GM21825 (cell line): ENCODE data around the gene MARCHF3.

Source experiments
- ATAC-seq: cut with Tn5 transposase; IDR thresholded peaks from one replicate; pipeline ENCODE4 v1.9.1; 2021; ENCODE audit warnings: mild to moderate bottlenecking, moderate library complexity; ENCODE audit not compliant: unreplicated experiment

The MARCHF3 gene

GRCh38 chr5:126987271-126987899, 43.0 kb downstream of the MARCHF3 start:
- no peak for ATAC-seq

- ATAC-seq = no peak
These were observed 45.7 kb downstream of the MARCHF3 start for GRCh38 chr5:126984632-126985031.

GRCh38 chr5:126983874-126984266, 46.5 kb downstream of the MARCHF3 start:
- no peak for ATAC-seq

GRCh38 chr5:126982926-126983873, 47.2 kb downstream of the MARCHF3 start:
- ATAC-seq = no peak

GRCh38 chr5:126982202-126982601, 48.2 kb downstream of the MARCHF3 start:
- ATAC-seq = no peak

- ATAC-seq = no peak
These were observed 48.7 kb downstream of the MARCHF3 start for GRCh38 chr5:126981701-126982100.

GRCh38 chr5:126981222-126981621, 49.1 kb downstream of the MARCHF3 start:
- ATAC-seq = no peak

GRCh38 chr5:126978258-126978657, 52.1 kb downstream of the MARCHF3 start:
- no peak for ATAC-seq

GRCh38 chr5:126976520-126977172, 53.7 kb downstream of the MARCHF3 start:
- no peak for ATAC-seq

GRCh38 chr5:126975796-126976195, 54.6 kb downstream of the MARCHF3 start:
- ATAC-seq = no peak

GRCh38 chr5:126973193-126973592, 57.2 kb downstream of the MARCHF3 start:
- no peak for ATAC-seq

GRCh38 chr5:126972062-126972895, 58.1 kb downstream of the MARCHF3 start:
- peak; percentile 75 for ATAC-seq

GRCh38 chr5:126971455-126972031, 58.8 kb downstream of the MARCHF3 start:
- ATAC-seq = no peak

GRCh38 chr5:126970517-126971017, 59.8 kb downstream of the MARCHF3 start:
- ATAC-seq = no peak

GRCh38 chr5:126969548-126969947, 60.8 kb downstream of the MARCHF3 start:
- peak; percentile 46 for ATAC-seq

GRCh38 chr5:126967808-126968466, 62.4 kb downstream of the MARCHF3 start:
- no peak for ATAC-seq

GRCh38 chr5:126965487-126965886, 64.9 kb downstream of the MARCHF3 start:
- ATAC-seq = peak; percentile 10

GRCh38 chr5:126965061-126965475, 65.3 kb downstream of the MARCHF3 start:
- ATAC-seq = peak; percentile 47

- ATAC-seq = no peak
These were observed 66.5 kb downstream of the MARCHF3 start for GRCh38 chr5:126963822-126964375.
